HG02610 (cell line): ENCODE results near the gene CGNL1.

Source experiments
- ATAC-seq: cut with Tn5 transposase; IDR thresholded peaks from one replicate; pipeline ENCODE4 v1.9.1; 2021; ENCODE audit warnings: mild to moderate bottlenecking, moderate library complexity; ENCODE audit not compliant: unreplicated experiment

The CGNL1 gene

GRCh38 chr15:57592426-57592825 is 216.1 kb downstream of the CGNL1 start:
- no peak for ATAC-seq

GRCh38 chr15:57592836-57593420 is 216.6 kb downstream of the CGNL1 start:
- ATAC-seq = no peak

GRCh38 chr15:57594479-57594878 is 218.2 kb downstream of the CGNL1 start:
- no peak for ATAC-seq

GRCh38 chr15:57595011-57595866 is 218.9 kb downstream of the CGNL1 start:
- ATAC-seq = no peak

GRCh38 chr15:57596301-57596855 is 220.1 kb downstream of the CGNL1 start:
- ATAC-seq = no peak

- no peak for ATAC-seq
These were observed 220.7 kb downstream of the CGNL1 start for GRCh38 chr15:57596978-57597377.

- no peak for ATAC-seq
These were observed 221.1 kb downstream of the CGNL1 start for GRCh38 chr15:57597431-57597830.

- ATAC-seq = no peak
These were observed 222.0 kb downstream of the CGNL1 start for GRCh38 chr15:57598346-57598745.

GRCh38 chr15:57599296-57599810 is 223.0 kb downstream of the CGNL1 start:
- no peak for ATAC-seq

GRCh38 chr15:57600197-57600596 is 223.9 kb downstream of the CGNL1 start:
- no peak for ATAC-seq
